Measurements from ENCODE around the gene MIPOL1. TPM values are rescaled to one million over a fixed set of nuclear protein-coding genes. Genes with fewer than 3 reads are reported as not detected.
"Not testable (repeated sequence)": the region's sequence is repeated elsewhere in the genome, so short reads cannot be mapped to it uniquely, and the experiment has no call there.

Gene MIPOL1
- polyA plus RNA-seq, 6 donors from 2014 or later, result not detected

- ATAC-seq (ENCODE audit: low read depth in 2 of 2), result no peak
- H3K9me3 Mint-ChIP-seq, result peaks cover 0 to 29% (median 11%) of the 10 kb centered on the region in 7 donors
- no peaks in the 10 kb centered on the region for H3K27me3 Mint-ChIP-seq
- H3K4me3 Mint-ChIP-seq, result no peak overlapping the region
- H3K36me3 Mint-ChIP-seq, result no peaks in the 10 kb centered on the region
- no peak overlapping the region for H3K27ac Mint-ChIP-seq
- no peak for DNase-seq
- H3K4me1 Mint-ChIP-seq, result no peaks in the 10 kb centered on the region
Observed at GRCh38 chr14:37457334-37457733, 259.6 kb downstream of the MIPOL1 start.

- not testable (repeated sequence) for ATAC-seq (ENCODE audit: low read depth in 2 of 2); H3K4me3 Mint-ChIP-seq; H3K27ac Mint-ChIP-seq; H3K27me3 Mint-ChIP-seq; H3K4me1 Mint-ChIP-seq; H3K36me3 Mint-ChIP-seq; DNase-seq
- peaks cover 13 to 53% (median 19%) of the 10 kb centered on the region in 7 donors for H3K9me3 Mint-ChIP-seq
Observed at GRCh38 chr14:37462426-37462825, 264.7 kb downstream of the MIPOL1 start.

- Mint-ChIP-seq H3K36me3 (no peaks in the 10 kb centered on the region), H3K4me3 (no peak overlapping the region), H3K4me1 (no peaks in the 10 kb centered on the region), H3K27ac (no peak overlapping the region), H3K27me3 (no peaks in the 10 kb centered on the region), H3K9me3 (peaks cover 12 to 57% (median 16%) of the 10 kb centered on the region in 7 donors)
- ATAC-seq (ENCODE audit: low read depth in 2 of 2), result no peak
- no peak for DNase-seq
Observed at GRCh38 chr14:37464192-37464858, 266.6 kb downstream of the MIPOL1 start.

GRCh38 chr14:37466003-37466622, 268.4 kb downstream of the MIPOL1 start:
- DNase-seq (no peak), ATAC-seq (ENCODE audit: low read depth in 2 of 2) (no peak)
- Mint-ChIP-seq H3K36me3 (no peaks in the 10 kb centered on the region), H3K4me3 (no peak overlapping the region), H3K27me3 (no peaks in the 10 kb centered on the region), H3K9me3 (peaks cover 11 to 41% (median 13%) of the 10 kb centered on the region in 7 donors), H3K27ac (no peak overlapping the region), H3K4me1 (no peaks in the 10 kb centered on the region)

GRCh38 chr14:37466623-37467088, 268.9 kb downstream of the MIPOL1 start:
- no peak overlapping the region for H3K27ac Mint-ChIP-seq

GRCh38 chr14:37469650-37470049, 271.9 kb downstream of the MIPOL1 start:
- Mint-ChIP-seq H3K4me3 (no peak overlapping the region), H3K9me3 (peaks cover 0 to 14% (median 8%) of the 10 kb centered on the region in 7 donors), H3K27ac (no peak overlapping the region)

More at GRCh38 chr14:37466623-37467088, 268.9 kb downstream of the MIPOL1 start:
- ATAC-seq (ENCODE audit: low read depth in 2 of 2), result no peak
- Mint-ChIP-seq H3K4me1 (no peaks in the 10 kb centered on the region), H3K36me3 (no peaks in the 10 kb centered on the region), H3K9me3 (peaks cover 11 to 35% (median 13%) of the 10 kb centered on the region in 7 donors), H3K27me3 (no peaks in the 10 kb centered on the region), H3K4me3 (no peak overlapping the region)
- no peak for DNase-seq

GRCh38 chr14:37470251-37470650, 272.5 kb downstream of the MIPOL1 start:
- Mint-ChIP-seq H3K27me3 (no peaks in the 10 kb centered on the region), H3K36me3 (no peaks in the 10 kb centered on the region), H3K4me1 (no peaks in the 10 kb centered on the region), H3K9me3 (peaks cover 0 to 15% (median 8%) of the 10 kb centered on the region in 7 donors), H3K27ac (no peak overlapping the region), H3K4me3 (no peak overlapping the region)
- DNase-seq (no peak), ATAC-seq (ENCODE audit: low read depth in 2 of 2) (no peak)

More at GRCh38 chr14:37469650-37470049, 271.9 kb downstream of the MIPOL1 start:
- Mint-ChIP-seq H3K4me1 (no peaks in the 10 kb centered on the region), H3K36me3 (no peaks in the 10 kb centered on the region), H3K27me3 (no peaks in the 10 kb centered on the region)
- DNase-seq (no peak), ATAC-seq (ENCODE audit: low read depth in 2 of 2) (no peak)

GRCh38 chr14:37472906-37473305, 275.2 kb downstream of the MIPOL1 start:
- no peaks in the 10 kb centered on the region for H3K36me3 Mint-ChIP-seq
- no peak for ATAC-seq (ENCODE audit: low read depth in 2 of 2)
- H3K27me3 Mint-ChIP-seq, result no peaks in the 10 kb centered on the region
- no peak for DNase-seq
- no peak overlapping the region for H3K4me3 Mint-ChIP-seq
- H3K27ac Mint-ChIP-seq, result peak overlapping the region in 1 of 6 donors; percentile 16
- peaks cover 0 to 21% (median 10%) of the 10 kb centered on the region in 7 donors for H3K9me3 Mint-ChIP-seq
- no peaks in the 10 kb centered on the region for H3K4me1 Mint-ChIP-seq

- Mint-ChIP-seq H3K36me3 (no peaks in the 10 kb centered on the region), H3K27me3 (no peaks in the 10 kb centered on the region), H3K4me1 (no peaks in the 10 kb centered on the region), H3K4me3 (no peak overlapping the region), H3K27ac (no peak overlapping the region), H3K9me3 (peaks cover 0 to 25% (median 8%) of the 10 kb centered on the region in 7 donors)
- DNase-seq (no peak), ATAC-seq (ENCODE audit: low read depth in 2 of 2) (no peak)
Observed at GRCh38 chr14:37474191-37474590, 276.5 kb downstream of the MIPOL1 start.

- ATAC-seq (ENCODE audit: low read depth in 2 of 2), result no peak
- DNase-seq, result no peak
- Mint-ChIP-seq H3K4me3 (no peak overlapping the region), H3K27ac (no peak overlapping the region), H3K27me3 (no peaks in the 10 kb centered on the region), H3K36me3 (no peaks in the 10 kb centered on the region), H3K9me3 (peaks cover 6 to 30% (median 16%) of the 10 kb centered on the region in 7 donors), H3K4me1 (no peaks in the 10 kb centered on the region)
Observed at GRCh38 chr14:37480446-37481290, 282.9 kb downstream of the MIPOL1 start.

- Mint-ChIP-seq H3K27ac (no peak overlapping the region), H3K4me3 (no peak overlapping the region), H3K36me3 (no peaks in the 10 kb centered on the region), H3K4me1 (no peaks in the 10 kb centered on the region), H3K27me3 (no peaks in the 10 kb centered on the region), H3K9me3 (peaks cover 7 to 30% (median 17%) of the 10 kb centered on the region in 7 donors)
- DNase-seq (no peak), ATAC-seq (ENCODE audit: low read depth in 2 of 2) (no peak)
Observed at GRCh38 chr14:37482428-37482827, 284.7 kb downstream of the MIPOL1 start.

GRCh38 chr14:37483672-37484071, 285.9 kb downstream of the MIPOL1 start:
- DNase-seq, result no peak
- Mint-ChIP-seq H3K27me3 (no peaks in the 10 kb centered on the region), H3K4me1 (no peaks in the 10 kb centered on the region), H3K4me3 (no peak overlapping the region), H3K36me3 (no peaks in the 10 kb centered on the region), H3K27ac (no peak overlapping the region), H3K9me3 (peaks cover 7 to 37% (median 20%) of the 10 kb centered on the region in 7 donors)
- ATAC-seq (ENCODE audit: low read depth in 2 of 2), result no peak

GRCh38 chr14:37490607-37491006, 292.9 kb downstream of the MIPOL1 start:
- Mint-ChIP-seq H3K27me3 (no peaks in the 10 kb centered on the region), H3K4me3 (no peak overlapping the region), H3K36me3 (no peaks in the 10 kb centered on the region), H3K9me3 (peaks cover 0 to 16% (median 10%) of the 10 kb centered on the region in 7 donors), H3K27ac (no peak overlapping the region), H3K4me1 (no peaks in the 10 kb centered on the region)
- DNase-seq (no peak), ATAC-seq (ENCODE audit: low read depth in 2 of 2) (no peak)

Measured in naive B cell (primary cell).